T-helper 1 cell treated with Interleukin-12 subunit alpha and Interleukin-12 subunit beta and Interleukin-4 antibody, amounts not matched to agents 30 μg/mL and 1 μg/mL, for 36 hours (primary cell): ENCODE data around the gene EAF2.

Source experiments
- H3K27ac Mint-ChIP-seq: one replicate; pipeline ENCODE4 v1.8.0; 2021; ENCODE audit warnings: mild to moderate bottlenecking, mixed read lengths
- H3K27me3 Mint-ChIP-seq: one replicate; pipeline ENCODE4 v1.8.0; 2021; ENCODE audit warnings: low read depth, mixed read lengths
- H3K36me3 Mint-ChIP-seq: one replicate; pipeline ENCODE4 v1.8.0; 2021; ENCODE audit warnings: low read depth, mixed read lengths
- H3K4me1 Mint-ChIP-seq: one replicate; pipeline ENCODE4 v1.8.0; 2021; ENCODE audit warnings: low read depth, mixed read lengths
- H3K4me3 Mint-ChIP-seq: one replicate; pipeline ENCODE4 v1.8.0; 2021; ENCODE audit warnings: mild to moderate bottlenecking, moderate library complexity, mixed read lengths
- H3K9me3 Mint-ChIP-seq: one replicate; pipeline ENCODE4 v1.8.0; 2021; ENCODE audit warnings: mixed read lengths

EAF2 gene

DNA sequence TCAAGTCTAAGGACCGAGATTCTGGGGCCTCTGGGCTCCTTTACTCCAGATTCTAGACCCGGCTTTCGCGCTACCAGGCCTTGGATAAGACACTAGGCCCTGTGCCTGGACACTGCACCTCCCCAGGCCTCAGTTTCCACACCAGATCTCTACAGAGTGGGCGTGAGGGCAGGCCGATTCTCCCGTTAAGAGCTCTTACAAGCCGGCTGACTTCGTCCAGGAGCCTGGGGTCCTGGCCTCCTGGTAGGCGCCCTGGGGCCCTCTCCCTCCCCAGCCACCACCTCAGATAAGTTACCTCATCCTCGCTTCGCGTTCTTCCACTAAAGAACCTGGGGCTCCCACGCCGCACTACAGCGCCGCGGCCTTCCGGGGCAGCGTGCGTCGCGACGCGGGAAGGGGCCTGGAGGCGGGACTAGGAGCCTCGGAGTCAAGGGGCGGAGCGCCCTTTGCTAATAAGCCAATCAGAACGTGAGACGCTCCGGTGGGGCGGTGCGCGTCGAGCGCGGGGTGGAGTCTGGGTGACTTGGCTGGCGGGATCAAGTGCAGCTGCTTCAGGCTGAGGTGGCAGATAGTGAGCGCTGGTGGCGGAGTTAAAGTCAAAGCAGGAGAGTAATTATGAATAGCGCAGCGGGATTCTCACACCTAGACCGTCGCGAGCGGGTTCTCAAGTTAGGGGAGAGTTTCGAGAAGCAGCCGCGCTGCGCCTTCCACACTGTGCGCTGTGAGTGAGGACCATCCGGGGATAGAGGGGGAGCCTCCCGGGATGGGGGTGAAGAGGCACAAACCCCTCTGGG lies at the start of gene EAF2, which contains the start of gene IQCB1:
Gene EAF2, plus strand, starts transcription at position 539 of the 794 bp plus-strand sequence. Its CDS starts 77 bp downstream, at position 616.
Gene IQCB1, minus strand, starts transcription at position 390 of the 794 bp plus-strand sequence. CDS start 6,100 bp downstream, outside the sequence.
- Mint-ChIP-seq H3K4me3 (peak within 1 kb of the TSS; percentile 96), H3K4me1 (peaks cover 56% of the 10 kb centered on the region), H3K9me3 (no peaks in the 10 kb centered on the region), H3K36me3 (peaks cover 23% of the 10 kb centered on the region), H3K27me3 (no peaks in the 10 kb centered on the region), H3K27ac (peak within 1 kb of the TSS; percentile 96)

DNA sequence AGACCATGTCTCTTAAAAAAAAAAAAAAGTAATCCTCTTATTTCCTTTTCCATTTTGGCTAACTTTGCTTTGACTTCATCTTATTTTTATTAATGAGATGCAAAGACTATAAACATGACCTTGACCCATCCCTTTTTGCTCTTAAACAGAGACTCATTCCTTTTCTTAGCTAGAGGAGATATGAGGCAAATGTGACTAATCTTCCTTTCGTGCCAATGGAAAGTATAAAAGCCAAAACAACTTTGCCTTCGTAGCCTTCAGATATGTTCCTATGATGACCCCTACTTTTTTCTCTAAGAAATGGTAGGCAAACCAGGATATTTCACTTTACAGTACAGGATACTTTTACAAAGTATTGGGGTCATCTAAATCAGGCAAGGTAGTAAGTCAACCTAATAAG lies 48.5 kb upstream of the EAF2 start:
- Mint-ChIP-seq H3K9me3 (no peaks in the 10 kb centered on the region), H3K27ac (no peak overlapping the region), H3K4me3 (no peak overlapping the region)

GRCh38 chr3:121793078-121793477 lies 41.9 kb upstream of the EAF2 start:
- Mint-ChIP-seq H3K27ac (no peak overlapping the region), H3K27me3 (no peaks in the 10 kb centered on the region), H3K9me3 (no peaks in the 10 kb centered on the region), H3K4me1 (peaks cover 2% of the 10 kb centered on the region), H3K4me3 (no peak overlapping the region), H3K36me3 (peaks cover 35% of the 10 kb centered on the region)

More for the DNA sequence above, 48.5 kb upstream of the EAF2 start:
- Mint-ChIP-seq H3K36me3 (peaks cover 36% of the 10 kb centered on the region), H3K27me3 (no peaks in the 10 kb centered on the region), H3K4me1 (no peaks in the 10 kb centered on the region)

DNA sequence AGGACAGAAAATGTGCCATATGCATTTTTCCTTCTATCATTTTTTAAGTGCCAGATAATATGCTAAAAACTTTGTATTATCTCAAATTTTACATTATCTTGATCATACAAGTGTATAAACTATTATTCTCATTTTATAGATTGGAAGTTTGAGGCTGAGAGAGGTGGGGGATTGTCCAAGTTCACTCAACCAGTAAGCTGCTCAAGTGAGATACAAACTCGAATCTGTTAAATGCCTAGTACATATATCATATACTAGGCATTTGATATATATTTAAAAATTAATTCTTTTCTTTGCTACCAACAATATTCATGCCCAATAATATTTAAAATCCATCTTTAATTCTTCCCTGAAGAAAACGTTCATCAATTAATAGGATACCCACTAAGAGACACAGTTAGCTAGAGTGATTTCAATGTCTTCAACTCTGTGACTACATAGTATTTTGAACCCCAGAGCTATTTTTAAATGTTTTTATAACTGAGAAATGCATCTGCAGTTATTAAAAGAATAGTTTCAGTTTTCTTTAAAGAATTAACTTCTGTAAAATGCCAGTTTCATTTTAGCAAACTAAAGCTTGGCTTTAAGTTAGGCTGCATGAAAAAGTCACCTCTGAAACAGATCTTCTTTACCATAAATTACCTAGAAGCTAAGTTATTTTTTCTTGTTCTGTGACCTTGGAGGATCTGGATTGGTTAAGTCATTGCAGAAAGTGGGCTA lies 40.6 kb upstream of the EAF2 start:
- Mint-ChIP-seq H3K4me3 (no peak overlapping the region), H3K36me3 (peaks cover 22% of the 10 kb centered on the region), H3K9me3 (no peaks in the 10 kb centered on the region), H3K27ac (no peak overlapping the region), H3K27me3 (no peaks in the 10 kb centered on the region), H3K4me1 (peaks cover 2% of the 10 kb centered on the region)

DNA sequence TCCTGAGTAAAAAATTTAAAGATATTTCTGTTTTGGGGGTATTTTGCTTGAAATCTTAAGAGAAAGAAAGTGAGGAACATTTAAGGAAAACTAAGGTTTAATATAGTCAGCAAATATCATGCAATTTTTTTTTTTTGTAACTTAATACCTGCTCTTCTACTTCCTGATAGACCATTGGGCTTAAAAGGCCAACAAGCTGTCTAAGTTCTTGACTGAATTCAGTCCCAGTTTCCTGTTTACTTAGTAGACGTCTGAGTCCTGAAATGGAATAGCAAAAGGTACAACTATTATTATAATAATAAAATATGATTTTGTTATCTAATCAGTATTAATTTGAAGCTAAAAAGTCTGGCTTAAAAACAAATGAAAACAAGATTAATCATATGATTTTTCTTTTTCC lies 38.0 kb upstream of the EAF2 start:
- H3K27ac Mint-ChIP-seq = no peak overlapping the region
- H3K36me3 Mint-ChIP-seq = peaks cover 21% of the 10 kb centered on the region
- no peaks in the 10 kb centered on the region for H3K27me3 Mint-ChIP-seq
- H3K4me1 Mint-ChIP-seq = peaks cover 8% of the 10 kb centered on the region
- no peaks in the 10 kb centered on the region for H3K9me3 Mint-ChIP-seq
- H3K4me3 Mint-ChIP-seq = no peak overlapping the region

GRCh38 chr3:121800906-121801305 lies 34.1 kb upstream of the EAF2 start:
- peaks cover 8% of the 10 kb centered on the region for H3K4me1 Mint-ChIP-seq
- peaks cover 29% of the 10 kb centered on the region for H3K36me3 Mint-ChIP-seq
- no peaks in the 10 kb centered on the region for H3K27me3 Mint-ChIP-seq
- no peaks in the 10 kb centered on the region for H3K9me3 Mint-ChIP-seq
- H3K4me3 Mint-ChIP-seq = no peak overlapping the region
- peak overlapping the region; percentile 4 for H3K27ac Mint-ChIP-seq

DNA sequence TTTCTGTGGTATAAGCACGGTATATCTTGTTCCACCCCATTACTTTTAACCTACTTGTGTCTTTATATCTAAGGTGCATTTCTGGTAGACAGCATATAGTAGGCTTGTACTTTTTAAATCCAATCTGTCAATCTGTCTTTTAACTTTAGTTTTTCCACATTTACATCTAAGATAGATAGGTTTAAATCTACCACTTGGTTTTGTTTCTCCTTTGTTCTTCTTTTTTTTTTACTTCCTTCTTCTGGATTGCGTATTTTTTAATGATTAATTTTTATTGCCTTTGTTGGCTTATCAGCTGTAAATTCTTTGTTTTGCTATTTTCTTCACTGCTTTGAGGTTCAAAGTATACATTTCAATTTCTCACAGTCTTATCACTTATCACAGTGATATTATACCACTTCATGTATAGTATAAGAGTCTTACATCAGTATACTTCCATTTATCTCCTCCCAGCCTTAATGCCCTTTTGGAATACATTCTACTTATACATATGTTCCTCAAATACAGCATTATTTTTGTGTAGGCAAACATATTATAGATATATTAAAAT lies 31.2 kb upstream of the EAF2 start:
- H3K27me3 Mint-ChIP-seq = no peaks in the 10 kb centered on the region
- H3K27ac Mint-ChIP-seq = no peak overlapping the region
- no peaks in the 10 kb centered on the region for H3K9me3 Mint-ChIP-seq
- H3K4me1 Mint-ChIP-seq = peaks cover 6% of the 10 kb centered on the region
- peaks cover 33% of the 10 kb centered on the region for H3K36me3 Mint-ChIP-seq
- H3K4me3 Mint-ChIP-seq = no peak overlapping the region

DNA sequence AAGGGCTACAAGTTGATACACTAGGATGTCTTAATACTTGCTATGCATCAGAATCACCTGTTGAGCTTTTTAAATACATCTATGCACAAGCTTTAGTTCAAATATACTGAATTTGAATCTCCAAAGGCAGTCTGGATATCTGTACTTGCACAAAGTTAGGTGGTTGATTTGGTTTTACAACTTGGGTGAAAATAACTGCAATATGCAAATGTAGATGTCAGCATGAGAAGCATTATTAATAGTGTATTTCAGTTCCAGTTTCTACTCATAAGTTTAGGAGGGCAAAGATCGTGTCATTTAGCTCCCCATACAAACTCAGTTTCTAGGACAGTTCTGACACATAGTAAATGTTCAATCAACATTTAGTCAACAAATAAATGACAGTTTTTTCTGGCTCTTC lies 25.8 kb upstream of the EAF2 start:
- Mint-ChIP-seq H3K4me3 (no peak overlapping the region), H3K4me1 (peaks cover 14% of the 10 kb centered on the region), H3K36me3 (peaks cover 35% of the 10 kb centered on the region), H3K9me3 (no peaks in the 10 kb centered on the region), H3K27ac (no peak overlapping the region), H3K27me3 (no peaks in the 10 kb centered on the region)

- Mint-ChIP-seq H3K27ac (peak overlapping the region; percentile 4), H3K4me1 (peaks cover 38% of the 10 kb centered on the region), H3K36me3 (peaks cover 69% of the 10 kb centered on the region), H3K27me3 (no peaks in the 10 kb centered on the region), H3K4me3 (no peak overlapping the region), H3K9me3 (peaks cover 9% of the 10 kb centered on the region)
These were observed 17.3 kb upstream of the EAF2 start for GRCh38 chr3:121817753-121818152.

DNA sequence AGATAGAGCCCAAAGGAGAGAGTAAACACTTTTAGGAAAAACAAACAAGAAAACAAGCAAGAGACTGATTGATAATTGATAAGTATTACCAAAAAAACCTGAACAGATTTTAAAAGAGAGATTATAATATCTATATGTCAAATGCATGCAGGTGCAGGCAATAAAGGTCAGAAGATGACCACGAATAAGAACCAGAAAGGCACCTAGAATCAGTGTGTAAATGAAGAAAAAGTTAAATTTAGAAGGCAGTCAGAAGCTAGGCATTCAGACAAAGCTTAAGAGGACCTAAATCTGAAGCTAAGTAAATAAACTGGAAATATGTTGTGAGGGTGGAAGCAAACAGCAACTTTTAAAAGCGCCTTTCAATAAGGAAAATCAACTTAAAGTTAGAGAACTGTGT lies 16.4 kb upstream of the EAF2 start:
- H3K4me3 Mint-ChIP-seq = no peak overlapping the region
- H3K27ac Mint-ChIP-seq = no peak overlapping the region
- no peaks in the 10 kb centered on the region for H3K27me3 Mint-ChIP-seq
- H3K9me3 Mint-ChIP-seq = peaks cover 17% of the 10 kb centered on the region
- peaks cover 72% of the 10 kb centered on the region for H3K36me3 Mint-ChIP-seq
- H3K4me1 Mint-ChIP-seq = peaks cover 33% of the 10 kb centered on the region

- H3K4me1 Mint-ChIP-seq = peaks cover 28% of the 10 kb centered on the region
- H3K4me3 Mint-ChIP-seq = no peak overlapping the region
- peaks cover 73% of the 10 kb centered on the region for H3K36me3 Mint-ChIP-seq
- H3K9me3 Mint-ChIP-seq = peaks cover 17% of the 10 kb centered on the region
- no peak overlapping the region for H3K27ac Mint-ChIP-seq
- no peaks in the 10 kb centered on the region for H3K27me3 Mint-ChIP-seq
These were observed 15.8 kb upstream of the EAF2 start for GRCh38 chr3:121819236-121819635.

DNA sequence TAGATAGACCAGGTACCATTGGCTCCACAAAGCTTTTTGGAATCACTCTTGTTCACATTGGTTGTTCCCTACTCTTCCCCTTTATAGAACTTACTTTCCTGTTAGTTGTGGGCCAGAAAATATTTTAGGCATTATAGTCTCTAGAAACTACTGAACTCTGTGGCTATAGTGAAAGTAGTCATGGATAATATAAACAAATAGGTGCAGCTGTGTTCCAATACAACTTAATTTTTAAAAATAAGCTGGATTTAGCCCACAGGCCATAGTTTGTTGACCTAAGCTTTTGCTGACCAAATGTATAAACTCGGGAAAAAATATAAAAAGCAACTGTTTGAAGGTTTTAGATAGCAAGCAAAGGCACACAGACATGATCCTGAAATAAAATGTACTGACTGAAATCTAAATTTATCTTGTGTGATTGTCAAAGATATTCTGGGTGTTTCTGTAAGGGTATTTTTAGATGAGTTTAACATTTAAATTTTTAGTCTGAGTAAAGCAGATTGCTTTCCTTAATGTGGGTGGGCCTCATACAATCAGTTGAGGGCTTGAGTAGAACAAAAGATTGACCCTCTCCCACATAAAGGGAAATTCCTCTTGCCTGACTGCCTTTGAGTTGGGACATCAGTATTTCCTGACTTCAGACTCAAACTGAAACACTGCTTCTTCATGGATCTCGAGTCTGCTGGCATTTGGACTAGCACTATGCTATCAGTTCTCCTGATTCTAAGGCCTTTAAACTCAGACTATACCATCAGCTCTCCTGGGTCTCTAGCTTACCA lies 13.4 kb upstream of the EAF2 start:
- Mint-ChIP-seq H3K36me3 (peaks cover 75% of the 10 kb centered on the region), H3K4me1 (peaks cover 24% of the 10 kb centered on the region), H3K9me3 (peaks cover 22% of the 10 kb centered on the region), H3K27ac (no peak overlapping the region), H3K4me3 (no peak overlapping the region), H3K27me3 (no peaks in the 10 kb centered on the region)

GRCh38 chr3:121822973-121823372 lies 12.0 kb upstream of the EAF2 start:
- H3K27ac Mint-ChIP-seq = no peak overlapping the region

DNA sequence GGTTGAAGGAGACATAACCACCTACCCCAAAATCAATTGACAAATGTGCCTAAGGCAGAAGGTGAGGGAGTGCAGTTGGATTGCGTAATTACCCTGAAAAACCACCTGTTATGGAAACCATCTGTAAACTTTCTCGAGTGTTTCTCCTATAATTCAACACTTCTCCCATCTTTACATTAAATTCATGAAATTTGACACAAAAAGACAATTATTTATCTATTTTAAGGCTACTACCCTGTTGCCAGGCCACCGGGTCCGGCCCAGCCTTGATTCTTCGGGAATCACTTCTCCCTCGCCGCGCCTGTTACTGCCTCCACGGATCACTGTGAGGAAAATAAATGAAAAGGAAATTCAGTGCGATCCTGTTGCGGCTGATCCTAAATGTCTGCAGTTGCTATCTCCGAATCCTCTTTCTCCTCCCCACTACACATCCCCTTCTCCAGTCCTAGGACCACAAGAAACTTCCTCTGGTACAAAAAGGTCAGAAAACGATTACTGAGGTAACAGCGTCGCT lies 795 bp upstream of the EAF2 start:
- Mint-ChIP-seq H3K27me3 (no peaks in the 10 kb centered on the region), H3K27ac (peak overlapping the region; percentile 96), H3K36me3 (peaks cover 18% of the 10 kb centered on the region), H3K4me3 (peak overlapping the region; percentile 96), H3K9me3 (no peaks in the 10 kb centered on the region), H3K4me1 (peaks cover 56% of the 10 kb centered on the region)

More at GRCh38 chr3:121822973-121823372, 12.0 kb upstream of the EAF2 start:
- Mint-ChIP-seq H3K4me1 (peaks cover 18% of the 10 kb centered on the region), H3K4me3 (peak overlapping the region; percentile 26), H3K36me3 (peaks cover 75% of the 10 kb centered on the region), H3K27me3 (no peaks in the 10 kb centered on the region), H3K9me3 (peaks cover 18% of the 10 kb centered on the region)
